COLO829 (cell line): ENCODE results near the gene YY1AP1.
"Not testable (repeated sequence)": the region's sequence is repeated elsewhere in the genome, so short reads cannot be mapped to it uniquely, and the experiment has no call there.

ENCODE experiments used
- DNase-seq: peaks from one replicate; pipeline ENCODE4 v3.0.0; 2012; ENCODE audit warnings: low spot score

Gene YY1AP1

GRCh38 chr1:155695072-155695471 lies 6.5 kb upstream of the YY1AP1 start:
- no peak for DNase-seq

DNA sequence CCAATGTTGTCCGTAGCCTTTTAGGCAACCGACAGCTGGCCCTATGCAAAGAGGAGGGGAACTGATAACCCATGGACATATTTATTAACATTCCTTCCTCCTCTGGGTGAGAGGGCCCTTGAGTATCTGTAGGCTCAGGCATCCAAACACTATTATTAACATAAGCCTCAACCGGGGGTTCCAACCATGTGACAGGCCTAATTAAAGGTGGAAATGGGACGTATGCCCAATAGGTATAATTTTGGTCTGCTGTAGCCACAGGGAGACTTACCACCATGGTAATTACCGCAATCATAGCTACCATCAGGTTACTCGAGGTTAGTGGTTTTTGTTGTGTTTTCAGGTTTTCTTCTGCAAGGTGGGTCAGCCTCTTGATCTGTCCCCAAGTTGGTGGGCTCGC lies 5.6 kb upstream of the YY1AP1 start:
- DNase-seq: no peak

- DNase-seq: no peak
Observed at GRCh38 chr1:155691992-155692528, 3.5 kb upstream of the YY1AP1 start.

GRCh38 chr1:155689081-155689607 lies 570 bp upstream of the YY1AP1 start, which contains the start of gene DAP3:
DAP3 (plus strand) TSS chr1:155689091; CDS start chr1:155709780, 20,689 bp downstream.
- DNase-seq: peak; percentile 83

GRCh38 chr1:155687705-155688323 lies 760 bp downstream of the YY1AP1 start:
- DNase-seq: not testable (repeated sequence)

GRCh38 chr1:155681776-155682175 lies 6.8 kb downstream of the YY1AP1 start:
- no peak for DNase-seq

DNA sequence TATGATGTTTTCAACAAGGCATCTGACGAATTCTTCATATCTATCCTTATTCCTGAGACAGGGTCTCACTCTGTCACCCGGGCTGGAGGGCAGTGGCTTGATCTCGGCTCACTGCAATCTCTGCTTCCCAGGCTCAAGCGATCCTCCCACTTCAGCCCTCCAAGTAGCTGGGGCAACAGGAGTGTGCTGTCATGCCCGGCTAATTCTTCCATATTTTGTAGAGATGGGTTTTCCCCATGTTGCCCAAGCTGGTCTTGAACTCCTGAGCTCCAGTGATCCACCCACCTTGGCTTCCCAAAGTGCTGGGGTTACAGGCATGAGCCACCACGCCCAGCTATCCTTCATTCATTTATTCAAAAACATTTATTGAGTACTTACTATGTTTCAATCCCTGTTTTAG lies 8.0 kb downstream of the YY1AP1 start:
- DNase-seq: no peak

DNA sequence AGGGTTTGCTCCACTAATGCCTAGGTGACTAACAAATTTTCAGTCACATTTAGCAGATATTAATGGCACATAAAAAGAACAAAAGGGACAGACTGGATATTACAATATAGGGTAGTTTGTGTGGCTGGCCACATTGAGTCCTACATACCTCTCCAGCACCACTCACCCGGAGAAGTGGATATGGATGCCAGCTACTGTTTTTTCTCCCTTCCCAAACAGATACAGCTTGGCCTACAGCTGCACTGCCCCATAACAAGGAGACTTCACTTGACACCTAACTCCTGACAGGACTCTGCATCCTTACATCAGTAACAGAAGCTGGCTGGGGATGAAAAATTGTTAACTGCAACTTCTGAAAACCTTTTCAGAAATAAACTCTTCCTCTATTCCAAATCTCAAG lies 9.6 kb downstream of the YY1AP1 start:
- DNase-seq: not testable (repeated sequence)

DNA sequence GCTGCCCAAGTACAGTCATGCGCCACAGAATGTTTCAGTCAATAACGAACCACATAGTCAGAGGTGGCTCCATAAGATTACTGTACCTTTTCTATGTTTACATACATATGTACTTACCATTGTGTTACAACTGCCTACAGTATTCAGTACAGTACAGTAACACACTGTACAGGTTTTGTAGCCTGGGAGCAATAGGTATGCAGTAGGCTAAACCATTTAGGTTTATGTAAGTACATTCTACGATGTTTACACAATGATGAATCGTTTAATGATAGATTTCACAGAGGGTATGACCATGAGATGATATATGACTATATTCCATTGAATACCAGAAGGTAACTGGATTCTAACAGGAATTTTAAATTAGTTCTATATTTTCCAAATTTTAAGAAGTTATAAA lies 10.5 kb downstream of the YY1AP1 start:
- DNase-seq: no peak

GRCh38 chr1:155673003-155673402 lies 15.6 kb downstream of the YY1AP1 start:
- no peak for DNase-seq

- no peak for DNase-seq
Observed at GRCh38 chr1:155671750-155672149, 16.8 kb downstream of the YY1AP1 start.

GRCh38 chr1:155669233-155670162 lies 19.1 kb downstream of the YY1AP1 start:
- no peak for DNase-seq

GRCh38 chr1:155661239-155661638 lies 27.3 kb downstream of the YY1AP1 start:
- DNase-seq: not testable (repeated sequence)

GRCh38 chr1:155657463-155657862 lies 31.1 kb downstream of the YY1AP1 start:
- DNase-seq: no peak

- no peak for DNase-seq
Observed at GRCh38 chr1:155652951-155653350, 35.6 kb downstream of the YY1AP1 start.

DNA sequence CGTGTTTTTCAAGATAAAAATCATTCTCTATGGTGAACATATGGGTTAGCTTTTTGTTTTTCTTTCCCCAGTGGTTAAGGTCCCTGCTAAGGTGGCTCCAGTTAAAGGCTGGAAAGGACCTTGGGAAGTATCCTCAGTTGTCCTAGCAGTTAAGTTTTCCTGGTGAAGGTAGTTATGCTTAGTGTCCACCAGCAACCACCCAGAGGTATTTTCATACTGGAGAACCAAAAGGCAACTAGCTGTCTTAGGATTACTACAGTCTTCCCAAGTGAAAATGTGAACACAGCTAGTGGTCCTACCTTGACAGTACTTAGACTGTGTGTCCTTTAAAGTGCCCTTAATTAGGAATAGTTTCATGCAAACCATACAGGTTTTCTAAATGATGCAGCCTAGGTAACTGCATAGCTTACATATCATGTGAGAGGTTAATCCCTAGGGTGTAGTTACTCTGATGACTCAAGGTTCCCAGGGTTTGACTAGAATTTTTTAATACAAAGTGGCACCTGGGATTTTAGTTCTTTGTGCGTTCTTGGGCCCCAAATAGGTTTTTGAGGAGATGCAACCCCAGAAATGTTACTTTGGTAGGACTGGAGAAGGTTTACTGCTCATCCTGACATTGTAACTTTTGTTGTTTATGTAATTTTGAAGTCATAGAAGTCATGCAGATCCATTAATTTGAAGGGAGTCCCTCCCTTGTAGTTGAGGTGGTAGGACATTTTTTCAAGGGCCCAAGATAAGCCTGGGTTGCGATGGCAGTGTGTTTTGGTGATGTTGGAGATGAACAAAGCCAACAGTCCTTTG lies 36.5 kb downstream of the YY1AP1 start:
- DNase-seq: peak; percentile 38

GRCh38 chr1:155650231-155650757 lies 38.3 kb downstream of the YY1AP1 start:
- no peak for DNase-seq

- no peak for DNase-seq
Observed at GRCh38 chr1:155649676-155650075, 38.9 kb downstream of the YY1AP1 start.

DNA sequence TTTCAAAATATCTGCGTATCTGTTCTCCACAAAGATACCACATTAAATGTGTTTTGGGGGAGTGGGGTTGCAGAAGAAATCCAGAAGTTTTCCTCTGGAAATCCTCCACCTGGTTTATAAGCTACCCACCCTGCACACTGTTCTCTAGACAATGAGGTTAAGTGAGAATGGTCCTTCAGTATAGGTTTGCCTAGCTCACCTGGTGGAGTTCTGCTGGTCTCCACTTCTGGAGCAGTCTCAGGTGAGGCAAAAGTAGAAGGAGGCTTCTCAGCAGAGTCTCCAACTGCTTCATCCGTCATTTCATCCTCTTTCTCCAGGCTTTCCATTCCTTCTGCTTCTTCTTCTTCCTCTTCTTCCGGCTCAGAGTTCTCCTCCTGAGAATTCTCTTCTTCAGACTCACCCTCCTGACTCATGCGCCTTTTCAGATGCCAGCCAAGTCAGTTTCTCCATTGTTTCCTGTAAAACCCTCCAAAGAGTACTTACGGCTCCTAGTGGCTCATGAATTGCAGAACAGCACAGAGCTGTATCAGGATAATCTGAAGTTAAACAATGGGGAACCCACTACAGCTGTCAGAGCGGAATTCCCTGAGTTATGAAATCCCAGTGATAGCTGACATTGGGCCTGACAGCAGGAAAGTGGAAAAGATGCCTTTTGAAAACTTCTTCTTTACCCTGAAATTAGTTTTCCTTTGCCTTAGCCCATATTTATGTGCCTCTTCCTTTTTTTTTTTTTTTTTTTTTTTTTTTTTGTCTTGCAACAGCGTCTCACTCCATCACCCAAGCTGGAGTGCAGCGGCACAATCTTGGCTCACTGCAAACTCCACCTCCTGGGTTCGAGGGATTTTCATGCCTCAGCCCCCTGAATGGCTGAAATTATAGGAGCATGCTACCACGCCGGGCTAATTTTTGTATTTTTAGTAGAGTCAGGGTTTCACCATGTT lies 40.1 kb downstream of the YY1AP1 start:
- peak; percentile 83 for DNase-seq

- DNase-seq: peak; percentile 86
Observed at GRCh38 chr1:155646307-155646706, 42.3 kb downstream of the YY1AP1 start.
